Endothelial cell of umbilical vein (primary cell): Measurements from ENCODE around the gene CIBAR2. TPM values are rescaled to one million over a fixed set of nuclear protein-coding genes. Genes with fewer than 3 reads are reported as not detected.
A peak's percentile ranks its signal among the peaks of the same experiment; 100 is the strongest.

Experiments
- BruUV-seq: library from RNA; stranded (reverse); fragments of 400-500 nt; replicated peaks from 2 replicates; lab custom pipeline; 2021; lab: Mats Ljungman, UMichigan
- CTCF ChIA-PET: fragments of 300-600, 350-600 bp; sonication (Branson Sonifier 250); formaldehyde crosslinking; loops from one replicate; lab custom pipeline; 2021; ENCODE audit warnings: antibody characterized with exemption, inconsistent platforms; lab: Charles Lee
- POLR2A ChIA-PET: fragments of 300-600, 350-600 bp; sonication (Branson Sonifier 250); formaldehyde crosslinking; loops from one replicate; lab custom pipeline; 2021; ENCODE audit warnings: antibody characterized with exemption, inconsistent platforms; lab: Charles Lee
- DNase-seq: peaks from one replicate; pipeline ENCODE4 v3.0.0-alpha.2; 2011; ENCODE audit warnings: low read depth, low spot score
- FAIRE-seq: peaks from 2 replicates; lab custom pipeline; 2011; peaks lifted over from hg19 to GRCh38; lab: Jason Lieb, UNC
- H2AFZ ChIP-seq: 2 replicates; pipeline ENCODE4 v1.6.0; 2012; ENCODE audit warnings: low read depth, low read length, control low read depth, inconsistent platforms
- H3K27ac ChIP-seq: 2 replicates; pipeline ENCODE4 v1.5.1; 2011; ENCODE audit warnings: low read depth, mild to moderate bottlenecking, control low read depth, low read length, moderate library complexity; ENCODE audit not compliant: insufficient read depth
- H3K27me3 ChIP-seq, 2 experiments: 2 replicates each; pipeline versions ENCODE4 v1.6.0 to v1.6.1; 2011; ENCODE audit warnings: low read length in 2 of 2, mixed read lengths in 1 of 2; ENCODE audit not compliant: control insufficient read depth in 2 of 2, insufficient read depth in 2 of 2
- H3K36me3 ChIP-seq, 2 experiments: 2 replicates in 1 of 2; 3 replicates in 1 of 2; pipeline ENCODE4 v1.5.1; 2011; ENCODE audit warnings: low read length in 2 of 2, mild to moderate bottlenecking in 1 of 2, moderate library complexity in 1 of 2; ENCODE audit not compliant: control insufficient read depth in 2 of 2, insufficient read depth in 2 of 2; ENCODE audit errors: extremely low read depth in 1 of 2
- H3K4me1 ChIP-seq: 3 replicates; pipeline ENCODE4 v1.5.1; 2011; ENCODE audit warnings: mild to moderate bottlenecking, low read length; ENCODE audit not compliant: control insufficient read depth, insufficient read depth; ENCODE audit errors: extremely low read depth
- H3K4me2 ChIP-seq: 2 replicates; pipeline ENCODE4 v1.6.1; 2011; ENCODE audit warnings: low read length, control low read depth, mixed read lengths; ENCODE audit not compliant: insufficient read depth
- H3K4me3 ChIP-seq, 3 experiments: fragments of 200-600 bp in 1 of 3; sonication (generic), shearing (Covaris generic) in 1 of 3; replicated peaks in 1 of 3; 2 replicates each; pipeline ENCODE4 v1.5.1; 2011 to 2016; ENCODE audit warnings: control low read depth in 3 of 3, low read length in 3 of 3, mild to moderate bottlenecking in 2 of 3, inconsistent platforms in 1 of 3, low read depth in 1 of 3, moderate library complexity in 1 of 3; ENCODE audit not compliant: insufficient read depth in 1 of 3
- H3K79me2 ChIP-seq: 2 replicates; pipeline ENCODE4 v1.6.0; 2012; ENCODE audit warnings: low read length, inconsistent platforms; ENCODE audit not compliant: control insufficient read depth, insufficient read depth
- H3K9ac ChIP-seq: replicated peaks from 2 replicates; pipeline ENCODE3; 2011; ENCODE audit warnings: low read length, control low read depth; ENCODE audit not compliant: insufficient read depth; ENCODE audit errors: extremely low read depth
- H3K9me1 ChIP-seq: replicated peaks from 3 replicates; pipeline ENCODE4 v1.6.0; 2011; ENCODE audit warnings: mild to moderate bottlenecking, low read length; ENCODE audit not compliant: control insufficient read depth, insufficient read depth; ENCODE audit errors: extremely low read depth
- H3K9me3 ChIP-seq: replicated peaks from 2 replicates; pipeline ENCODE4 v1.5.1; 2012; ENCODE audit warnings: low read length, inconsistent platforms; ENCODE audit not compliant: control insufficient read depth, insufficient read depth
- H4K20me1 ChIP-seq: replicated peaks from 2 replicates; pipeline ENCODE3; 2011; ENCODE audit warnings: mild to moderate bottlenecking, low read length; ENCODE audit not compliant: control insufficient read depth, insufficient read depth; ENCODE audit errors: extremely low read depth
- EZH2 ChIP-seq: IDR thresholded peaks from 2 replicates; pipeline ENCODE4 v1.6.1; 2012; ENCODE audit warnings: borderline replicate concordance, low read depth, mild to moderate bottlenecking, moderate library complexity, low read length, inconsistent platforms; ENCODE audit not compliant: severe bottlenecking
- FOS ChIP-seq: IDR thresholded peaks from 2 replicates; pipeline ENCODE4 v1.6.1; 2011; ENCODE audit warnings: mild to moderate bottlenecking, low read length, moderate library complexity, borderline replicate concordance; ENCODE audit not compliant: insufficient read depth
- GATA2 ChIP-seq: IDR thresholded peaks from 2 replicates; pipeline ENCODE4 v1.7.0; 2011; ENCODE audit warnings: low read depth, mild to moderate bottlenecking, moderate library complexity, mixed read lengths, low read length; ENCODE audit not compliant: insufficient read length, insufficient read depth
- JUN ChIP-seq: IDR thresholded peaks from 2 replicates; pipeline ENCODE4 v1.6.1; 2011; ENCODE audit warnings: borderline replicate concordance, low read depth; ENCODE audit not compliant: insufficient read length, insufficient read depth
- MYC ChIP-seq: IDR thresholded peaks from one replicate; pipeline ENCODE4 v1.6.1; 2011; ENCODE audit warnings: mild to moderate bottlenecking, low read depth, low read length
- POLR2A ChIP-seq: IDR thresholded peaks from 2 replicates; pipeline ENCODE4 v1.6.1; 2012; ENCODE audit warnings: low read depth, mild to moderate bottlenecking, control low read depth, low read length
- POLR2AphosphoS5 ChIP-seq: IDR thresholded peaks from 2 replicates; pipeline ENCODE4 v1.6.1; 2012; ENCODE audit warnings: low read depth, mild to moderate bottlenecking, control low read depth, low read length, moderate library complexity; ENCODE audit not compliant: insufficient read depth
- dilution Hi-C: fragments of 300-500 bp; cut with MboI; formaldehyde crosslinking; loops from one replicate; pipeline ENCODE4 v1.15.0; 2019; ENCODE audit warnings: low sequenced_read_pairs; ENCODE audit not compliant: extremely low pct_ligation_motif_present
- intact Hi-C: fragments of 100-400 bp; cut with micrococcal nuclease; formaldehyde crosslinking; loops from one replicate; pipeline ENCODE4 v1.10.0; 2022
- polyA plus RNA-seq, 4 experiments: library from polyadenylated mRNA; depleted of rRNA in 3 of 4; stranded (reverse) in 3 of 4; unstranded in 1 of 4; fragments of >200 nt; gene quantifications; 2 replicates each; pipeline versions ENCODE4 v1.2.1 to v1.2.3, GENCODE V29; 2011 to 2012; ENCODE audit warnings: missing spikeins in 1 of 4
- total RNA-seq: library from RNA; stranded (reverse); gene quantifications from 2 replicates; pipeline ENCODE4 v1.2.3, GENCODE V29; 2021
- TF ChIP-seq, protein P1 (sequence below), 2 donors: IDR thresholded peaks; 1 replicate in 1 of 2; 2 replicates in 1 of 2; pipeline ENCODE4 v1.5.1; 2011; ENCODE audit warnings: low read length in 2 of 2, mild to moderate bottlenecking in 2 of 2, moderate library complexity in 2 of 2, control low read depth in 1 of 2, inconsistent platforms in 1 of 2, low read depth in 1 of 2; ENCODE audit not compliant: insufficient read depth in 1 of 2; ENCODE audit errors: extremely low read depth in 1 of 2
- TF ChIP-seq, protein P2 (sequence below): IDR thresholded peaks from 2 replicates; pipeline ENCODE4 v1.6.1; 2011; ENCODE audit not compliant: insufficient read depth, insufficient read length

Gene CIBAR2
- total and polyA plus RNA-seq, 2 donors (not counting 3 experiments of a cell fraction or from before 2014, with no cell fraction given): 0.07 TPM; not detected in 1

DNA sequence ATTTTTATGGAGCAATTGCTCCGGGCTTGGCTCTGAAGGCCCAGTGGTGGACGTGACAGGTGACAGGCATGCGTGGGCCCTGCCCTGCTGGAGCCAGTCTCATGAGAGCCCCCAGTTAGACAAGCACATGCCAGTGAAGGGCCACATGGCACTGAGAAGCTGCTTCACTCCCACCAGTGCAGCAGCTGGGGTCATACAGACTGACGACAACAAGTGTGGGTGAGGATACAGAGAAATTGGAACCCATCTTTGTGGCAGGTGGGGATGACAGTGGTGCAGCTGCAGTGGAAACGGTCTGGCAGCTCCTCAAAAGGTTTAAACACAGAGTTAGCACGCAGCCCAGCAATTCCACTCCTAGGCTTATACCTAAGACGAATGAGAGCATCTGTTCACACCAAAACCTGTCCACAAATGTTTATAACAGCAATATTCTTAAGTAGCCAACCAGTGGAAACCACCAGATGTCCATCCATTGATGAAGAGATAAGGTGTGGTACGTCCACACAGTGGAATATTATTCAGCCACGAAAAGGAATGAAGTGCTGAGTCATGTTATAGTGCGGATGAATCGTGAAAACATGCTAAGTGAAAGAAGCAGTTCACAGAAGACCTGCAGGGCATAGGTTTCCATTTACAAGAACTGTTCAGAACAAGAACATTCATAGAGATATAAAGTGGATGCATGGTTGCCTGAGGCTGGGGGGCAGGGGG is 12.5 kb upstream of the CIBAR2 start:
- H3K9me3 ChIP-seq: no peaks in the 10 kb centered on the region
- no peaks in the 10 kb centered on the region for H4K20me1 ChIP-seq
- TF ChIP-seq FOS (no peak), EZH2 (no peak), MYC (no peak), POLR2AphosphoS5 (no peak)
- ChIA-PET POLR2A (no interaction called here), CTCF (interaction anchor here (0.9 to 4.7 kb wide), 9 partner anchors 10 to 129 kb away, joined by 3 to 36 read pairs (median 3); no protein-coding TSS in a partner anchor)
- H3K36me3 ChIP-seq: no peaks in the 10 kb centered on the region
- no peaks in the 10 kb centered on the region for H3K9me1 ChIP-seq
- FAIRE-seq (no peak), DNase-seq (no peak)
- H3K79me2 ChIP-seq: no peaks in the 10 kb centered on the region
- peaks cover 18% of the 10 kb centered on the region for H3K4me1 ChIP-seq
- H3K9ac ChIP-seq: no peak overlapping the region
- no TSS peak for BruUV-seq
- dilution Hi-C loops: no loop called here
- no peak overlapping the region for H3K27ac ChIP-seq
- intact Hi-C loops: loop anchor here (2.0 kb wide), 1 partner anchor 48 kb away; no protein-coding TSS in a partner anchor
- H3K4me2 ChIP-seq: no peak overlapping the region
- no peak overlapping the region for H2AFZ ChIP-seq
- no peaks in the 10 kb centered on the region for H3K27me3 ChIP-seq
- H3K4me3 ChIP-seq: no peak overlapping the region

DNA sequence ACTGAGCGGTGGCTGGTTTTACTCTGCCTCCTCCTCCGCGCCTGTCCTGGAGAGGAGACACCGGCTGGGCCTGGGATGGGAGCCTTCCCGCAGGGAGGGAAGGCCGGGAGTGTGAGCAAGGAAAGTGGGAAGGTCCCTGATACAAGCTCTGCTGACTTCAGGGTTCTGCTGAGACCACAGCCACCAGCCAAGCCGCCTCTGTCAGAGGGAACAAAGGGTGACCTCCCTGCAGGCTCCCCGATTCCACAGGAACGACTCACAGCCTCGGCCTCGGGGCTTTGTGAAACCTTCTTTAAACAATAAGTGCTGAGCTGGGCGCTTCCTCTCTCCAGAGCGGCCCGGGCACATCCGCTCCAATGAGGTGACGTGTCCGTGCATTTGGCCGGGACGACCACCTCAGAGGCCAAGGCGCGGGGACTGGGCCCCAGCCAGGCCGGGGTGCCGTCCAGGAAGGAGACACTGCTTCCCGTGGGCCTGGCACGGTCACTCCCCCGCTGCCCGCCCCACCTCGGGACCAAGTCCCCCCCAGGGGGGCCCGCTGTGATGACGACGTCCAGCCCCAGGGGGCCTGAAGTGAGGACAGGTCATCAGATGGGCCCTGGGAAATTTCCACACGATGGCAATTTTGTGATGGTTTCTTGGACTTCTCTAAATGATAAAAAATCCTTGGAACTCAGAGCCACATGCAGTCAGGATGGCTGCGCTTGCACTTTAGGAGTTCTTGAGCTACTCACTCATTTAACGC is 11.8 kb upstream of the CIBAR2 start:
- peak overlapping the region; percentile 84 for H3K9ac ChIP-seq
- no peaks in the 10 kb centered on the region for H3K36me3 ChIP-seq
- H3K9me1 ChIP-seq: no peaks in the 10 kb centered on the region
- H3K9me3 ChIP-seq: no peaks in the 10 kb centered on the region
- ChIA-PET CTCF (interaction anchor here (0.9 to 4.7 kb wide), 8 partner anchors 9 to 297 kb away, joined by 3 to 36 read pairs (median 4); no protein-coding TSS in a partner anchor), POLR2A (no interaction called here)
- DNase-seq (peak; percentile 70), FAIRE-seq (peak; percentile 79)
- H3K79me2 ChIP-seq: no peaks in the 10 kb centered on the region
- dilution Hi-C loops (no loop called here), intact Hi-C loops (loop anchor here (2.0 kb wide), 1 partner anchor 49 kb away; no protein-coding TSS in a partner anchor)
- no peak overlapping the region for H3K4me3 ChIP-seq
- TF ChIP-seq EZH2 (no peak), POLR2A (peak; percentile 23), MYC (no peak), FOS (no peak), JUN (no peak), GATA2 (no peak), POLR2AphosphoS5 (peak; percentile 65)
- TF ChIP-seq, protein P1, sequence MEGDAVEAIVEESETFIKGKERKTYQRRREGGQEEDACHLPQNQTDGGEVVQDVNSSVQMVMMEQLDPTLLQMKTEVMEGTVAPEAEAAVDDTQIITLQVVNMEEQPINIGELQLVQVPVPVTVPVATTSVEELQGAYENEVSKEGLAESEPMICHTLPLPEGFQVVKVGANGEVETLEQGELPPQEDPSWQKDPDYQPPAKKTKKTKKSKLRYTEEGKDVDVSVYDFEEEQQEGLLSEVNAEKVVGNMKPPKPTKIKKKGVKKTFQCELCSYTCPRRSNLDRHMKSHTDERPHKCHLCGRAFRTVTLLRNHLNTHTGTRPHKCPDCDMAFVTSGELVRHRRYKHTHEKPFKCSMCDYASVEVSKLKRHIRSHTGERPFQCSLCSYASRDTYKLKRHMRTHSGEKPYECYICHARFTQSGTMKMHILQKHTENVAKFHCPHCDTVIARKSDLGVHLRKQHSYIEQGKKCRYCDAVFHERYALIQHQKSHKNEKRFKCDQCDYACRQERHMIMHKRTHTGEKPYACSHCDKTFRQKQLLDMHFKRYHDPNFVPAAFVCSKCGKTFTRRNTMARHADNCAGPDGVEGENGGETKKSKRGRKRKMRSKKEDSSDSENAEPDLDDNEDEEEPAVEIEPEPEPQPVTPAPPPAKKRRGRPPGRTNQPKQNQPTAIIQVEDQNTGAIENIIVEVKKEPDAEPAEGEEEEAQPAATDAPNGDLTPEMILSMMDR (IDR thresholded peaks at IDR 0.05; ENCODE audit: extremely low read depth in 1 of 2, insufficient read depth in 1 of 2, low read depth in 1 of 2, low read length in 2 of 2): no peak
- TF ChIP-seq, protein P2, sequence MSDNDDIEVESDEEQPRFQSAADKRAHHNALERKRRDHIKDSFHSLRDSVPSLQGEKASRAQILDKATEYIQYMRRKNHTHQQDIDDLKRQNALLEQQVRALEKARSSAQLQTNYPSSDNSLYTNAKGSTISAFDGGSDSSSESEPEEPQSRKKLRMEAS: no peak
- peak overlapping the region; percentile 90 for H2AFZ ChIP-seq
- peaks cover 18% of the 10 kb centered on the region for H3K4me1 ChIP-seq
- no peaks in the 10 kb centered on the region for H3K27me3 ChIP-seq
- peak overlapping the region; percentile 27 for H3K4me2 ChIP-seq
- H3K27ac ChIP-seq: peak overlapping the region; percentile 72
- no peaks in the 10 kb centered on the region for H4K20me1 ChIP-seq
- no TSS peak for BruUV-seq
